ENCODE data around the gene PAIP2.
A peak's percentile ranks its signal among the peaks of the same experiment; 100 is the strongest.
"Not testable (repeated sequence)": the region's sequence is repeated elsewhere in the genome, so short reads cannot be mapped to it uniquely, and the experiment has no call there.

Gene PAIP2

DNA sequence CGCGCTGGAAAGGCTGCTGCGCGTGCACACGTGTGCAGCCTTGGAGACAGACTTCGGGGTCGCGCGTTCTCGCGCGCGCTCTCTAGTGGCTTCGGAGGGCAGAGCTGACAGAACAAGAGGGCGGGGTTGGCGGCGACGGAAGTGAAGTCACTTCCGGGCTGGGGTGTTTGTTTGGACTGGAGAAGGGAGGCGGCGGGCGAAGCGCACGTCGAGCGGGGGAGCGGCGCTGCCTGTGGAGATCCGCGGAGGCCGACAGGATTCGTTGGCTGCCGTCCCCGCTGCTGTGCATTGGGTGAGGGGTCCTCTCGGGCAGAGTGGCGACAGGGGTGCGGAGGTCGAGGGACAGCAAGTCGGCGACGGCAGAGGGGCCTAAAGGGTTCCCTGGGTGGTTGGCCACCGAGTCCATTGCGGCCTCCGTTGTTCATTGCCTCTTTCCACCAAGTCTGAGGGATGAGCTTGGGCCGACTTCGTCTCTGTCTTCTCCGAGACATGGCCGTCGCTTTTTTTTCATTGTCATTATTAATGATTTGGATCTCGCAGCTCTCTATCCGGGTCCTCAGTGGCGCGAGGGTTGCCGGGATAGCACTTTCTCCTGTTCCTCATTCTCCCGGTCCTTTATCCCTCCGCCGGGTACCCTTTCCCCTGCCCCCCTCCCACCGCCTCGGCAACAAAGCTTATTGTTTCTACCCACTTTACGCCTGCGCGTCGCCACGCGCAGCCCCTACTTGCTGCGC, at the start of gene PAIP2:
Gene PAIP2 (plus strand): TSS at position 166 of the 734 bp plus-strand sequence. CDS start 21,931 bp downstream, outside the sequence.
- peak; percentile 96 for DNase-seq (ENCODE audit: low read depth)

GRCh38 chr5:139293202-139293506, 48.5 kb upstream of the PAIP2 start:
- no peak for DNase-seq (ENCODE audit: low read depth)

- peak; percentile 88 for DNase-seq (ENCODE audit: low read depth)
Measured at GRCh38 chr5:139293507-139294373, 47.9 kb upstream of the PAIP2 start, which contains the start of gene MATR3. Gene MATR3, plus strand, starts transcription at chr5:139293740. Its CDS starts 13,676 bp downstream, at chr5:139307416.

DNA sequence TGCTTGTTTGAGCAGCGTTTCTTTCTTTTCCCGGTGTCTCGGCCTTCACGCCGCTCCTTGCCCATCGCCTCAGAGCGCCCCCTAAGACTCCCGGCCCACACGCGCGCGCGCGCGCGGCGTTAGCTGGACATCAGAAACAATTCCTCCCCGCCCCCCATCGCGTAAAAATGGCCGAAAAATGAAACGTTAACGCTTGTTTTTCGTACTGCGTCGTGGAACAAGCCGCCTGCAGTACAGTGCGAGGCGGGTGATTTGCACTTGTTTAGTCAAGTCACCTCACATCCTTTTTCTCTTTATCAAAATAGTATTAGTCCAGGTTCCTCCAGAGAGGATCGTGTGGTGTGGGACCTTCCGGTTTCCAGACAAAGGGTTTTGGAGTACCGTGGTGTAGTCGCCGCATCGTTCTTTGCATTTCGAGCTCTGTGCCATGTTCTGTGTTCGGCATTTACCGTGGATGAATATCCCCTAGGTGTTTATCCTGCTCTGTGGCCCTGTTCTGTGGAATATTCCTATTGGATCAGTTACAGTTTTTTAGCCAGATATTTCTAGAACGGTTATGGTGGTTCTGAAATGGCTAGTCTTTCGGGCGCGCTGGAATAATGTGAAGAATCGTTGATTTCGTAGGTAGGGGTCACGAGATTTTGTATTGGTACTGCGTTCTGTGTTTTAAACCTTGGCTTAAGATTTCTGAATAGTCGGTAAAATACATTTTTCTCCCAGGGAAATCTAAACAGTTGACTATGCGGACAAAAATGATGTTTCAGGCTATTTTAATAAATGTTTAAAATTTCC, 47.1 kb upstream of the PAIP2 start:
- DNase-seq (ENCODE audit: low read depth): no peak

DNA sequence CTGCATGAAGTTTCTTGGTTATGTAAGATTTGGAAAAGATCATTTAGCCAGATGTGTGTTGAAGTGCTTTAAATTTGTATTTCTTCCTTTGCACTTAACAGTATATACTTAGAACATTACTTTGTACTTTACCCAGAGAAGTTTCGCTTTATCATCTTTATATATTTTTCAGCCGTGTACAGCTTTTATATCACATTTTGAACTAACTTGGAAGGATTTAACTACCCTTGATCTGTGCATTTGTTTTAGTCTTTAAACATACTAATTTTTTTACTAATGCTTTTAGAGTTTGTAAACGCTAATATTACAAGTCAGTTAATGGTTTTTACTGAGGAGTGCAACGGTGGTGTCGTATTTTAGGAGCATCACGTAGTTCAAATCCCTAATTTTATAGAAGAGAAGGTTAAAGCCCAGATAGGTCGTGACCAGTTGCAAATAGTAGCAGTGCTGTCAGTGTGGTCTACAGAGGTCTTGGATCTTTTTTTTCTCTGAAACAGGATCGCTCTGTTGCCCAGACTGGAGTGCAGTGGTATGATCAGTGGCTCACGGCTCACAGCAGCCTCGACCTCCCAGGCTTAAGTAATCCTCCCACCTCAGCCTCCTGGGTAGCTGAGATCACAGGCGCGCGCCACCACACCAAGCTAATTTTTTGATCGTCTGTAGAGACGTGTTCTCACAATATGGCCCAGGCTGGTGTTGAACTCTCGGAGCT, 46.2 kb upstream of the PAIP2 start:
- no peak for DNase-seq (ENCODE audit: low read depth)

DNA sequence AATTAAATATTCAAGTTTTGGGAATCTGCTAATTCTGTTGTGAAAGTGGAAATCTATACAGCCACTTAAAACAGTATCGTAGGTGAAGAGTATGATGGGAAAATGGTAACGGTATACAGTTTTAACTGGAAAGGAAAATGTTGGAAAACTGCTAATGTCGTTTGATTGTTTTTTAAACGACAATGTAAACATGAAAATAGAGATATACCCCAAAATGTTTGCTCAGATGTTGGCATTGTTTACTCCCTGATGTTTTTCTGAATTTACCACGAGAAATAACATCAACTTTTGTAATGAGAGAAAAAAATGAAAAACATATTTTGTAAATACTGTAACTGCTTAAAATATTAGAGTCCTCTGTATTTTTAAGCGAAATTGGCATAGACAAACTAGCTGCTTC, 45.5 kb upstream of the PAIP2 start:
- DNase-seq (ENCODE audit: low read depth): no peak

DNA sequence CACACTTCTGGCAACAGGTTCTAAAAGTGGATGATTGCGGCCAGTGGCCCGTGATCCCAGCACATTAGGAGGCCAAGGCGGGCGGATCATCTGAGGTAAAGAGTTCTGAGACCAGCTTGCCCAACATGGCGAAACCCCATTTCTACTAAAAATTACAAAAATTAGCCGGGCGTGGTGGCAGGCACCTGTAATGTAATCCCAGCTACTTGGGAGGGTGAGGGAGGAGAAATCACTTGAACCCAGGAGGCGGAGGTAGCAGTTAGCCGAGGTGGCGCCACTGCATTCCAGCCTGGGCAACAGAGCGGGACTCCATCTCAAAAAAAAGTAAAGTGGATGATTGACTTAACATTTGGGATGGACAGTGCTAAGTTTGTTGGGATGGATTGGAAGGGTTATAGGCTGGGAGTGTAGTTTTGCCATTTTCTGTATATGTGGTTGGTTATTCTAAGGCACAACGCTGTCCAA, 44.8 kb upstream of the PAIP2 start:
- no peak for DNase-seq (ENCODE audit: low read depth)

DNA sequence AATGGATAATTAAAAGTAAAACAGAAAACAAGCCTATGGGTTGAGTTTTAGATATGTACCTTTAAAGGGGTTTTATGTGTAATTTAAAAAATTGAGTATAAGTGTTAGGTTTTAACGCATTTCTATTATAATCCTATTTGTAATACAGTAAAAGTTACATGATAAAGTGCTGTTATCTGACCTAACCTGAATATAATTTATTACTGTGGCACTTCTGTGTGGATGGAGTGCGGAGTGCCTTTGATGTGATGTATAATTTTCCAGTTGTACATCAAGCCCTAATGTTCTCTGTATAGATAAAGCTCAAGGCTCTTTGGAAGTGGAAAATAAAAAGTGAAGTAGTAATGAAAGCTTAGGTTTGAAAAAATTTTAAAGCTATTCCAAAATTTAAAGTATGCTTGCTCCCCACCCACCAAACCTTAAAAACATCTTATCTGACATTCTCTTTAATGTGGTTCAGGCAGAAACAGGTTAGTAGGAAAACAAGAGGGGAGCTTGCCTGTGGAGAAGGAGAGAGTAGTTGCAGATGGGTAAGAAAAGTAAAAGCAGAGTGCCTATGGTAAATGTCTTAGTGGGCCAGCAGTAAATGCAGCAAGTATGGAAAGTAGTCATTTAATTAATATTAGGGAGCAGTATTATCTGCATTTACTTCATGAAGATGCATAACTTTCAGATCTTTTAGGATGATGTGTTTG, 44.1 kb upstream of the PAIP2 start:
- DNase-seq (ENCODE audit: low read depth): no peak

DNA sequence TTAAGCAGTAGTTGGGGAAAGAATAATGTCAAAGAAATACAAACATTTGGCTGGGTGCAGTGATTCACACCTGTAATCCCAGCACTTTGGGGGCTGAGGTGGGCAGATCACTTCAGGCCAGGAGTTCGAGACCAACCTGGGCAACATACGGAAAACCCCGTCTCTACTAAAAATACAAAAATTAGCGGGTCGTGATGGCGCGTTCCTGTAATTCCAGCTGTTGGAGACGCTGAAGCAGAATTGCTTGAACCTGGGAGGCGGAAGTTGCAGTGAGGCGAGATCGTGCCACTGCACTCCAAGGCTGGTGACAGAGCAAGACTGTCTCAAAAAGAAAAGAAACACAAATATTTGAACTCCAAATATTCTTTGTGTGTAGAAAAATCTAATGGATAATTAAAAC, 43.4 kb upstream of the PAIP2 start:
- DNase-seq (ENCODE audit: low read depth): no peak

GRCh38 chr5:139299486-139299885, 42.2 kb upstream of the PAIP2 start:
- no peak for DNase-seq (ENCODE audit: low read depth)

DNA sequence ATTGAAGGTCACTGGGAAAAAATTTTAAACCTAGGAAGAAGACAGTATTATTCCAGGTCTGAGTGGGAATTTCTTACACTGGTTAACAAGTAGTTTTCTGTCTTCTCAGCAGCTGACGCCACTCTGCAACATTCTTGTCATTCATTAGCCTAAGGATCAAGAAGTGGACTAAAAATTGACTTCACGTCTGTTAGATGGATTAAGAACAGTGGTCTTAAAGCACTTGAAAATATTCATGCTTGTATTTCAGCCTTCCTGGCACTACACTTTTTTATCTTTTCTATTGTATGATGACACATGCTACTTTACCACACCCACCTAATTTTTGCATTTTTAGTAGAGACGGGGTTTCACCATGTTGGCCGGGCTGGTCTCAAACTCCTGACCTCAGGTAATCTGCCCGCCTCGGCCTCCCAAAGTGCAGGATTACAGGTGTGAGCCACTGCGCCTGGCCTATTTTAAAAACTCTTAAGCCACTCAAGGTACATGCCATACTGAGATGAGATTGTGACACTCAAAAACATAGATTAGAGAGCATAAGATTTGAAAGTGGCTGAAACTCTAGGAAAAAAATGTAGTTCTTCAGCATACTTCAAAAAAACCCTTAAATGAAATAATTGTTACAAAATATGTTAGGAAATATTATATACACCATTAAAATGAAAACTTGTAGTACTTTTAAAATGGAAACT, 39.7 kb upstream of the PAIP2 start:
- DNase-seq (ENCODE audit: low read depth): no peak

DNA sequence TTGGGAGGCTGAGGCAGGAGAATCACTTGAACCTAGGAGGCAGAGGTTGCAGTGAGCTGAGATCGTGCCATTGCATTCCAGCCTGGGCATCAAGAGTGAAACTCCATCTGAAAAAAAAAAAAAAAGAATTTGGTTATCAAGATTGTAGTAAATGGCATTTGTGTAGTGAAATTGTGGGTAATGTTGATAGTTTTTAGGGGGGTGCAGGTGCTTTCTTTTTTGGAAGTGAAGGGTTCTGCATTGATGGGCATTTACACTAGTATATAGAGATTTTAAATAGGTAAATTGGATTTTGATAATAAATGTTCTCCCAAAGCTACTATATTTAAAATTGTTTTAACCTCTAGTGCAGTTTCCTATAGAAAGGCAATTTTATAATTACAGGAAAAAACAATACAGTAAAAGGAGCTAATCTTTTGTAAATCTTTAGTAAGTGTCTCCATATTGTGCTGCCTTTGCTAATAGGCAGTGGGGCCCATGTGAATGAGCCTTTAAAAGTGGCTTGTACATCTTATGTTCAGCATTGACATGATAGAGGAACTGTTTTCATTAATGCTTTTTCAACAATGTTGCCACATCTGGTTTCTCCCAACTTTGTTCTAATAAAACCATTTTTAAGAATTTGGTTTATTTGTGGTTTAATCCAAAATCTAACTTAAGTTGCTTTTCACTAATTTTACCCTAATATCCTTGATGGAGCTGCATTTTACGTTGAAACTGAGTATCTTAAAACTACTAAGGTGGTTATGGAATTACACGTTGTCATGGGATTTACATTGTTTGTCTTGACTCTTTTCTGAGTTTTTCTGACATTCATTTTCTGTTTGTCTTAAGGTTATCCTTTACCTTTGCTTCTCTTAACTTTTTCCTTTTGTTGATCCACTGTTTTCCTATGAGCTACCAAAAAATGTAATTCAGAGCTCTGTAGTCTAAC, 37.0 kb upstream of the PAIP2 start:
- DNase-seq (ENCODE audit: low read depth): no peak

DNA sequence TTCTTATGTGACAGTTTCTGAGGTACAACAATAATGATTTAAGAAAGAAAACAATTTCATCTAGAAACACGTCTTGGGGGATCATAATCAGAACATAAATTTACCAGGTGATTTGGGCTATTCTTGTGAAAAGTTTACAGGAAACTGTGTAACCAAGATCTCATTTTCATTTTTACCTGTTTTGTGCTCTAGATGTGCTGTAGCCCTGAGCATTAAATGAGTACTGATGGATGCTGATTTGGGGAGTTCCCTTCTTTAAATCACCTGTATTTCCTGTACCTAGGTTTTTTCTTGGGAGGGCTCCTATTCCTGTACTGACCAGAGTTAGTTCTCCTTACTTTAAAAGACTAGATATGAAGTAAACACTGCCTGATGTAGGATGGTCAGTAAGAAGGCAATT, 35.5 kb upstream of the PAIP2 start:
- DNase-seq (ENCODE audit: low read depth): no peak

DNA sequence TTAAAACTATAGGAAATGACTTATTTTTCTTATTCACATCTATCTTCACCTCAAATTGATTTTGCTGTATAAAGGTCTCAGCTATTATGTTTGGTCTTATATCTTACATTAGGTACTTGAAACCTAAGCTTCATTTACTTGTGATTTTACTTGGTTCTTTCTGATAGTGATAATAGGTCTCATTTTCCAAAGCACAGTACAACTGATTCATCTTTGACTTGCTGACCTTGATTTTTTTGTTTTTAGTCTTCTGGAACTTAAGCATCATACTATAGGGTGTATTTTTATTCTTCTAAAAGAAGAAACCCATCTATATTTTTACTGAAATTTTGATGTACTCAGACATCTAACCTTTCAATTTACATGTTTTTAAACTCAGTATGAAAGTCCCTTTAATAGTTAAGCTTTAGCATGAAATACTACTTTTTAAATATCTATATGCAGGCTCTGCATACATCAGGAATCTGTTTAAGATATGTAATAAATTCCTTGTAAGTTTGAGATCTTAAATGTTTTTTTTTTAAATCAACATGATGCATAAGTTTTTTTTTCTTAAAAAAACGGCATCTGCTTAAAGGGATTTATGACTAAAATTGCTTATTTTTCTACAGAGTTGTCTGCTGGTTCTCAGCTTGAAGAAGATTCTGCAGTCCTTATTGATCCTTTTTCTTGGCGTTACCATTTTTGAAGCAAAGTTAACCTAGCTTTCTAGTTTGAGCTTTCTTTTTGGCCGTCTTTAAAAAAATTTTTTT, 34.9 kb upstream of the PAIP2 start:
- no peak for DNase-seq (ENCODE audit: low read depth)

DNA sequence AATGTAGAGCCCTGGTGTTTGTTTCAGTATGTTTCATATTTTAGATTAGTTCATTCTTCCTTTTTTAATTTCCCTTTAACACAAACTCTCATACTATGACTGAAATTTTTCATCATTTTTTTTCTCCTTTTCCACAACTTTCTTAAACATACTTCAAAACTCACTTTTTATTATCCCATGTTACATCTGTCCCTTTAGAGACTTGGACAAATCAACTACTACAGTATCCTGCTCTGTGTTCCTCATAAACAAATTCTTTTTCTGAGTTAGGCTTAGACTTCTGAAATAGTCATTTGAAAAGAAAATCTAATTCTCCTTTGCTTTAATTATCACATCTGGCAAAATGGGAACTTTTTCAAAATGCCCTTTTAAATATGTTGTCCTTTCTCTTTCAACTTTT, 32.9 kb upstream of the PAIP2 start:
- DNase-seq (ENCODE audit: low read depth): no peak

DNA sequence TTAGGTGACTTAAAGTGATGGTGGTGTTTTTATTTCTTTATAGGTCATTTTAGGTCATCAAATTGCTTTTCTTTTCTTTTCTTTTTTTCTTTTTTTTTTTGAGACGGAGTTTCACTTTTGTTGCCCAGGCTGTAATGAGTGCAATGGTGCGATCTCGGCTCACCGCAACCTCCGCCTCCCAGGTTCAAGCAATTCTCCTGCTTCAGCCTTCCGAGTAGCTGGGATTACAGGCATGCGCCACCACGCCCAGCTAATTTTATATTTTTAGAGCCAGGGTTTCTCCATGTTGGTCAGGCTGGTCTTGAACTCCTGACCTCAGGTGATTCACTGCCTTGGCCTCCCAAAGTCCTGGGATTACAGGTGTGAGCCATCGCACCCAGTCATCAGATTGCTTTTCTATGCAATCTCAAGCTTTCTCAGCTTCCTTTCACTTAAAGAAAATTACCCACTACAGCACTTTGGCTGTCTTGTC, 30.9 kb upstream of the PAIP2 start:
- not testable (repeated sequence) for DNase-seq (ENCODE audit: low read depth)

- DNase-seq (ENCODE audit: low read depth): no peak
Measured at GRCh38 chr5:139312075-139312474, 29.6 kb upstream of the PAIP2 start.

GRCh38 chr5:139314276-139314675, 27.4 kb upstream of the PAIP2 start:
- DNase-seq (ENCODE audit: low read depth): no peak

Measured in activated T-cell treated with anti-CD3 and anti-CD28 coated beads for 24 hours (primary cell).